A673 (cell line): ENCODE data around the gene COL9A1.

Source experiments
- EZH2 ChIP-seq: fragments of 200-600 bp; sonication (generic); IDR thresholded peaks from 2 replicates; pipeline ENCODE4 v1.6.1; 2017; ENCODE audit warnings: borderline replicate concordance, low read depth, mild to moderate bottlenecking, mixed read lengths, antibody characterized with exemption, low read length; ENCODE audit not compliant: poor library complexity, severe bottlenecking
- TF ChIP-seq, protein P1 (sequence below): fragments of 300-800, 200-600 bp; sonication (generic); conservative IDR thresholded peaks from 2 replicates; pipeline ENCODE4 v1.5.1; 2017; ENCODE audit warnings: low read depth, mild to moderate bottlenecking, antibody characterized with exemption, low read length, moderate library complexity, mixed read lengths

DNA sequence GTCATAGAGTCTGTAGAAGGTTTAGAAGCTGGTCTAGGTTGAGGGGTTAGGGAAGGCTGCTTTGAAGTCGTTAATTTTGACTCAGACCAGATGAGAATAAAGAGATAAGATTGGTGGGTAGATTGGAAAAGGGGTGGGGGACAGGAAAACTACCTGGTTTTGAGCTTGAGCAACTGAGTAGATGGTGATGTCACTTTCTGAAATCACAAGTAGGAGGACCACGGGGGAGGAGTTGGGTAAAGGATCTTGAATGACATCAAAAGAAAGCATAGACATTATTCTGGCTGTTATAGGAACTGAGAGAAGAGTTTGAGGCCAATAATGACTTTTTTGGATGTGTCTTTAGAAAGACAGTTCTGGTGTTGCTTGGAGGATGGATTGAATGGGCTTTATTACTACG is 4.1 kb upstream of the COL9A1 start:
- TF ChIP-seq, protein P1, sequence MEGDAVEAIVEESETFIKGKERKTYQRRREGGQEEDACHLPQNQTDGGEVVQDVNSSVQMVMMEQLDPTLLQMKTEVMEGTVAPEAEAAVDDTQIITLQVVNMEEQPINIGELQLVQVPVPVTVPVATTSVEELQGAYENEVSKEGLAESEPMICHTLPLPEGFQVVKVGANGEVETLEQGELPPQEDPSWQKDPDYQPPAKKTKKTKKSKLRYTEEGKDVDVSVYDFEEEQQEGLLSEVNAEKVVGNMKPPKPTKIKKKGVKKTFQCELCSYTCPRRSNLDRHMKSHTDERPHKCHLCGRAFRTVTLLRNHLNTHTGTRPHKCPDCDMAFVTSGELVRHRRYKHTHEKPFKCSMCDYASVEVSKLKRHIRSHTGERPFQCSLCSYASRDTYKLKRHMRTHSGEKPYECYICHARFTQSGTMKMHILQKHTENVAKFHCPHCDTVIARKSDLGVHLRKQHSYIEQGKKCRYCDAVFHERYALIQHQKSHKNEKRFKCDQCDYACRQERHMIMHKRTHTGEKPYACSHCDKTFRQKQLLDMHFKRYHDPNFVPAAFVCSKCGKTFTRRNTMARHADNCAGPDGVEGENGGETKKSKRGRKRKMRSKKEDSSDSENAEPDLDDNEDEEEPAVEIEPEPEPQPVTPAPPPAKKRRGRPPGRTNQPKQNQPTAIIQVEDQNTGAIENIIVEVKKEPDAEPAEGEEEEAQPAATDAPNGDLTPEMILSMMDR, result no peak
- no peak for TF ChIP-seq EZH2
